ENCODE measurements around the gene C3orf20. TPM values are rescaled to one million over a fixed set of nuclear protein-coding genes. Genes with fewer than 3 reads are reported as not detected.

C3orf20 gene
- total RNA-seq, 1 experiment from 2014 or later: not detected

DNA sequence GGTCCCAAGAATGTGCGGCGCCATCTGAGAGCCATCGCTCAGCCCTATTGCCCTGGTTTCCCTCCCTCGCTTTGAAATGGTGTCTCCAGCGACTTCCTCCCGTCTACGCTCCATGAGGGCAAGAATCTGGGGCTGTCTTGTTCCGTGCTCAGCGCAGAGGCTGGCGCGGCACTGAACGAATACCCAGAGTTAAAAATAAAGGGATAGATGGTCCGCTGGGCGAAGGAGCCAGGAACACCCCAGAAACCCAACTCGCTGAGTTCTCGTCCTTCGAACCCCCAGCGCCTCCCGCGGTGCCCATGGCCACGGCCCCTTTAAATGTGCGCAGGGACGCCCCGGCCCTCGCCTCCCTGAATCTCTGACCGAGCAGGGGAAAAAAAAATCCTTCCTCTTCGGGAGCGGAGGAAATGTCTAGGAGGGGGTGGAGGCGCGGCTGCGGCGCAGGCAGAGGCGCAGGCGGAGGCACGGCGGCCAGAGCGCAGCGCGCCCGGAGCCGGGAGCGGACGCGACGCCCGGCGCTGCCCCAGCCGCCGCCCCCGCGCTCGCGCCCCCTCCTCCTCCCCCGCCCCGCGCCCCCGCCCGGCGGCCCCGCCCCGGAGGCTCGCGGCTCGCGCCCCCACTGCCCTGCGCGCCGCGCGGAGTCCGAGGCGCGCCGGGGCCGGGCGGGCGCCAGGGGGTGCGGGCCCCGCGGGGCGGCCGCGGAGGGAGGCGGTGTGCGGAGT, 135.3 kb downstream of the C3orf20 start:
- no peak for DNase-seq (ENCODE audit: low spot score)

DNA sequence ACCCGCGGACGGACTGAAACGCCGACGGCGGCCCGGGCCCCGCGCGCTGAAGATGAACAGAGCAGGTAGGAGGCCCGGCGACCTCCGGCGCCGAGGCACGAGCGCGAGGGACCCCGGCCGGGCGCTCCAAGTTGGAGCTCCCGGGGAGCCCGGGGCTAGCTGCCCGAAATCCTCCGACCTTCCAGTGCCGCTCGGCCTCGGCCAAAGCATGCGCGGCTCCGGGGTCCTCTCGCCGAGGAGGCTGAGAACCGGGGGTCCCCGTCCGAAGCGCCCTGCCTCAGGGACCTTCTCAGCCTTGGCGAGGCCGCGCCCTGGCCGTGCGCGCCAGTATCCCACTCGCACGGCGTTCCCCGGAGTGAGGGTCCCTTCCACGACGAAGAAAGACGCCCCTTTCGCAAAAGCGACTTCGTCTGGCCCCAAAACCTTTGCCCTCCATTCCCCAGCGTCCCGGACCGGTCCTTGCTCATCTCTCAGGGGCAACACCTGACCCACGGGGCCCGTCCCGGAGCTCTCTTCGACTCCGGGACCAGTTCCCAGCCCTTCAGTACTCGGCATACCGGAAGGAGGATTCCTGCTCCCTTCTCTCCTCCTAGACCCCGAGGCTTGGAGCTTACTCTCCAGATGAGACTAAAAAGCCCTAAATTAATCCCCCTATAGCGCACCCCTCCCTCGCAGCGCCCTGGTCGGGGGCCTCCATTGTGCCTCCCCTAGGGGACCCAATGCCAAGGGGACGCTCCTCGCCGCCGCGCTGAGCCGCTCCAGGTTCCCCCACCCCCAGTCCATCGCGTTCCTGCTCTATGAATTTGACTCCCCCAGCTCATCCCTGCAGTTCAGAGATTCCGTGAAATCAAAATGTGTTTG, 136.1 kb downstream of the C3orf20 start:
- no peak for DNase-seq (ENCODE audit: low spot score)

- DNase-seq (ENCODE audit: low spot score): no peak
Observed at GRCh38 chr3:14811684-14812083, 136.7 kb downstream of the C3orf20 start.

- no peak for DNase-seq (ENCODE audit: low spot score)
Observed at GRCh38 chr3:14812196-14812790, 137.4 kb downstream of the C3orf20 start.

- no peak for DNase-seq (ENCODE audit: low spot score)
Observed at GRCh38 chr3:14814411-14814871, 139.5 kb downstream of the C3orf20 start.

- no peak for DNase-seq (ENCODE audit: low spot score)
Observed at GRCh38 chr3:14816359-14816758, 141.4 kb downstream of the C3orf20 start.

DNA sequence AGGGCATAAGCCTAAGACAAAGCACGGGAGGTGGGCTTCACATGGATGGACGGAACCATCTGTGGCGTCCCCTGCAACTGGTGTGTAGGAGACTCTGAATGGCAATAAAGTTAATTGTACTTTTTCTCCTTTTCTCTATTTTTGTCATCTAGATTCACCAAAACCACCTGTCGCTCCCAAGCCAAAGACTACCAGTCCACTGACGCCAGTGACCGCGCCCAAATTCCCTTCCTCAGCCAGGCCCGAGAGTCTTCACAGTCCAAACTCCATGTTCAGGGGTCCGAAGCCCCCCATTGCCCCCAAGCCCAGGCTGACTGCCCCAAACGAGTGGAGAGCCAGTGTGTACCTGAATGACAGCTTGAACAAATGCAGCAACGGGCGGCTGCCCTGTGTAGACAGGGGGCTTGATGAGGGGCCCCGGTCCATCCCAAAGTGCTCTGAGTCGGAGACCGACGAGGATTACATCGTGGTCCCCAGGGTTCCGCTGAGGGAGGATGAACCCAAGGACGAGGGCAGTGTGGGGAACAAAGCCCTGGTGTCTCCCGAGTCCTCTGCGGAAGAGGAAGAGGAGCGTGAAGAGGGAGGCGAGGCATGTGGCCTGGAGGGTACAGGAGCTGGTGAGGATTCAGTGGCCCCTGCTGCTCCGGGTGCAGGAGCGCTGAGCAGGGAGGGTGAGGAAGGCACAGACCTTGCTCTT, 144.0 kb downstream of the C3orf20 start, which contains the start of gene FGD5:
Gene FGD5, plus strand, starts transcription at position 159 of the 697 bp plus-strand sequence. Its CDS starts 110 bp downstream, at position 269.
- DNase-seq (ENCODE audit: low spot score): no peak

- DNase-seq (ENCODE audit: low spot score): no peak
Observed at GRCh38 chr3:14819671-14820070, 144.7 kb downstream of the C3orf20 start.

- no peak for DNase-seq (ENCODE audit: low spot score)
Observed at GRCh38 chr3:14820156-14820555, 145.2 kb downstream of the C3orf20 start.

- no peak for DNase-seq (ENCODE audit: low spot score)
Observed at GRCh38 chr3:14821151-14821550, 146.2 kb downstream of the C3orf20 start.

DNA sequence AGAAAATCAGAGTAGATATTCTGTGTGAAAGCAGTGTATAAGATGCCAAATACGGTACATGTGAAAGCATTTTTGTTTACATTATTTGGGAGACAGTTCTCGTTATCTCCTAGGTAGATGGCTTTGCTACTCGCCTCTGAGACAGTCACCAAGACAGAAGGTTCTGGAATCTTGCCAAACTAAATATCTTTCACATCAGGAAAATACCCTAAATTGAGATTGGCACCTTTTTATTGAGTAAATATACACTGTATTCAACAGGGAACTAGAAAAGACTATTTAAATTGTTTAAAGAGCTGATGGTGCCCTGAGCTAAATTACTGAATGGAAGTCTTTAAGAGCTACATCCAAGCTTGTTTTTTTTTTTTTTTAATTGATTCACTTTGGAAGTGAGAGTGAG, 147.2 kb downstream of the C3orf20 start:
- no peak for DNase-seq (ENCODE audit: low spot score)

Other genes with a start within 250 kb of the C3orf20 start
- not detected in 2 replicates for gene GRIP2, start 134.8 kb upstream of the C3orf20 start, total RNA-seq (2014; rRNA removed; shearing (Covaris generic))
- 3.4 and 4.1 TPM in 2 replicates for gene CCDC174, start 23.4 kb upstream of the C3orf20 start, total RNA-seq (2014; rRNA removed; shearing (Covaris generic))
- not detected in 2 replicates for gene FGD5, start 143.8 kb downstream of the C3orf20 start, total RNA-seq (2014; rRNA removed; shearing (Covaris generic))